PC-3 (cell line): Measurements from ENCODE around the gene RBL1. TPM values are rescaled to one million over a fixed set of nuclear protein-coding genes. Genes with fewer than 3 reads are reported as not detected.

ENCODE experiments used
- ATAC-seq: fragments of 200-7000 bp; cut with Tn5 transposase; 2 replicates; pipeline ENCODE4 v1.9.1; 2020; ENCODE audit warnings: mild to moderate bottlenecking, moderate library complexity
- BruUV-seq: library from RNA; stranded (reverse); fragments of 400-500 nt; replicated peaks from 2 replicates; lab custom pipeline; 2021; lab: Mats Ljungman, UMichigan
- CTCF ChIA-PET: fragments of 300-600 bp; sonication (Branson Sonifier 250); formaldehyde crosslinking; loops from one replicate; lab custom pipeline; 2022; ENCODE audit warnings: antibody characterized with exemption; lab: Charles Lee
- POLR2A ChIA-PET: fragments of 300-600 bp; sonication (Branson Sonifier 250); formaldehyde crosslinking; loops from one replicate; lab custom pipeline; 2022; ENCODE audit warnings: antibody characterized with exemption; ENCODE audit not compliant: unreplicated experiment; lab: Charles Lee
- DNase-seq: peaks from one replicate; pipeline ENCODE4 v3.0.0-alpha.2; 2015
- H2AFZ ChIP-seq: fragments of 300-600 bp; sonication (generic); 2 replicates; pipeline ENCODE4 v1.6.0; 2016; ENCODE audit warnings: antibody characterized with exemption, low read length
- H3F3A ChIP-seq: fragments of 300-600 bp; sonication (generic); one replicate; pipeline ENCODE4 v1.6.0; 2017; ENCODE audit warnings: antibody characterized with exemption, low read length, control low read depth, mild to moderate bottlenecking; ENCODE audit not compliant: unreplicated experiment
- H3K27ac ChIP-seq: fragments of 300-600 bp; sonication (generic); 2 replicates; pipeline ENCODE4 v1.5.1; 2016; ENCODE audit warnings: mild to moderate bottlenecking, low read length
- H3K27me3 ChIP-seq: fragments of 300-600 bp; sonication (generic); 2 replicates; pipeline ENCODE4 v1.6.1; 2016; ENCODE audit warnings: low read length, mixed read lengths
- H3K36me3 ChIP-seq: fragments of 300-600 bp; sonication (generic); 2 replicates; pipeline ENCODE4 v1.6.1; 2016; ENCODE audit warnings: low read depth, mixed run types, low read length, mixed read lengths
- H3K4me1 ChIP-seq: fragments of 300-600 bp; sonication (generic); 2 replicates; pipeline ENCODE4 v1.5.1; 2016; ENCODE audit warnings: low read length; ENCODE audit not compliant: insufficient read depth
- H3K4me2 ChIP-seq: fragments of 300-600 bp; sonication (generic); 2 replicates; pipeline ENCODE4 v1.6.0; 2016; ENCODE audit warnings: low read length
- H3K4me3 ChIP-seq: fragments of 300-600 bp; sonication (generic); 2 replicates; pipeline ENCODE4 v1.5.1; 2016; ENCODE audit warnings: mild to moderate bottlenecking, low read length, mixed read lengths
- H3K79me2 ChIP-seq: fragments of 300-600 bp; sonication (generic); 2 replicates; pipeline ENCODE4 v1.6.1; 2017; ENCODE audit warnings: low read length, mixed read lengths
- H3K9ac ChIP-seq: fragments of 300-600 bp; sonication (generic); 2 replicates; pipeline ENCODE4 v1.6.0; 2016; ENCODE audit warnings: mild to moderate bottlenecking, low read length
- H3K9me2 ChIP-seq: fragments of 300-600 bp; sonication (generic); replicated peaks from 2 replicates; pipeline ENCODE4 v1.6.1; 2016; ENCODE audit warnings: mixed run types, low read length, mixed read lengths
- H3K9me3 ChIP-seq: fragments of 300-600 bp; sonication (generic); 2 replicates; pipeline ENCODE4 v1.6.1; 2016; ENCODE audit warnings: low read length, mixed read lengths
- H4K20me1 ChIP-seq: fragments of 300-600 bp; sonication (generic); 2 replicates; pipeline ENCODE4 v1.6.1; 2016; ENCODE audit warnings: low read length, mixed read lengths
- CTCF ChIP-seq: fragments of 300-600 bp; sonication (generic); conservative IDR thresholded peaks from 2 replicates; pipeline ENCODE4 v1.5.1; 2017; ENCODE audit warnings: antibody characterized with exemption, low read depth, mild to moderate bottlenecking, low read length
- EZH2 ChIP-seq: fragments of 300-600 bp; sonication (generic); IDR thresholded peaks from one replicate; pipeline ENCODE4 v1.6.1; 2017; ENCODE audit warnings: antibody characterized with exemption, mild to moderate bottlenecking, low read length; ENCODE audit not compliant: unreplicated experiment
- EZH2phosphoT487 ChIP-seq: fragments of 300-600 bp; sonication (generic); IDR thresholded peaks from 2 replicates; pipeline ENCODE4 v1.6.1; 2018; ENCODE audit warnings: mild to moderate bottlenecking, antibody characterized with exemption, low read length, borderline replicate concordance
- intact Hi-C: fragments of 100-400 bp; cut with micrococcal nuclease; formaldehyde crosslinking; loops from 2 replicates; pipeline ENCODE4 v1.9.0; 2023
- total RNA-seq: library from RNA; depleted of rRNA; stranded (reverse); fragments of >200 nt; gene quantifications from 2 replicates; pipeline ENCODE4 v1.2.3, GENCODE V29; 2014

RBL1 gene
- total RNA-seq, 1 experiment from 2014 or later, result 41.1 TPM

GRCh38 chr20:37123441-37123840 lies 27.6 kb upstream of the RBL1 start:
- BruUV-seq, result no TSS peak
- ChIA-PET POLR2A (no interaction called here), CTCF (no interaction called here)
- ATAC-seq (no peak), DNase-seq (no peak)
- intact Hi-C loops, result no loop called here
- no peaks in the 10 kb centered on the region for H3K36me3 ChIP-seq
- H3K79me2 ChIP-seq, result no peaks in the 10 kb centered on the region
- no peaks in the 10 kb centered on the region for H3F3A ChIP-seq
- H3K9ac ChIP-seq, result no peak overlapping the region
- no peaks in the 10 kb centered on the region for H3K4me1 ChIP-seq
- no peak overlapping the region for H3K4me3 ChIP-seq
- no peak overlapping the region for H3K27ac ChIP-seq
- no peaks in the 10 kb centered on the region for H3K9me3 ChIP-seq
- no peaks in the 10 kb centered on the region for H3K27me3 ChIP-seq
- no peaks in the 10 kb centered on the region for H3K9me2 ChIP-seq
- H4K20me1 ChIP-seq, result no peaks in the 10 kb centered on the region
- H3K4me2 ChIP-seq, result no peak overlapping the region
- no peak for TF ChIP-seq CTCF
- no peak for TF ChIP-seq EZH2
- no peak for TF ChIP-seq EZH2phosphoT487
- H2AFZ ChIP-seq, result no peak overlapping the region

GRCh38 chr20:37120497-37120896 lies 24.7 kb upstream of the RBL1 start:
- no TSS peak for BruUV-seq
- Histone ChIP-seq H3K4me3 (no peak overlapping the region), H3K9me2 (no peaks in the 10 kb centered on the region), H3K79me2 (no peaks in the 10 kb centered on the region), H3K27me3 (no peaks in the 10 kb centered on the region), H4K20me1 (no peaks in the 10 kb centered on the region), H3K36me3 (no peaks in the 10 kb centered on the region), H3K4me2 (no peak overlapping the region), H3K27ac (no peak overlapping the region), H2AFZ (no peak overlapping the region), H3K9me3 (no peaks in the 10 kb centered on the region), H3K9ac (no peak overlapping the region), H3F3A (no peaks in the 10 kb centered on the region), H3K4me1 (no peaks in the 10 kb centered on the region)
- intact Hi-C loops, result no loop called here
- ChIA-PET CTCF (no interaction called here), POLR2A (no interaction called here)
- no peak for TF ChIP-seq EZH2phosphoT487
- TF ChIP-seq EZH2, result no peak
- DNase-seq (no peak), ATAC-seq (no peak)

- no peaks in the 10 kb centered on the region for H3K4me1 ChIP-seq
- H3K9me2 ChIP-seq, result no peaks in the 10 kb centered on the region
- no peak for TF ChIP-seq EZH2
- no peak for ATAC-seq
- ChIA-PET POLR2A (no interaction called here), CTCF (no interaction called here)
- no peak overlapping the region for H3K27ac ChIP-seq
- no peak for DNase-seq
- H4K20me1 ChIP-seq, result no peaks in the 10 kb centered on the region
- BruUV-seq, result no TSS peak
- intact Hi-C loops, result no loop called here
- H3K9ac ChIP-seq, result no peak overlapping the region
- no peaks in the 10 kb centered on the region for H3K36me3 ChIP-seq
- no peaks in the 10 kb centered on the region for H3K27me3 ChIP-seq
- H3K9me3 ChIP-seq, result no peaks in the 10 kb centered on the region
- H3K4me2 ChIP-seq, result no peak overlapping the region
- no peaks in the 10 kb centered on the region for H3K79me2 ChIP-seq
- H3F3A ChIP-seq, result no peaks in the 10 kb centered on the region
- no peak overlapping the region for H2AFZ ChIP-seq
- no peak overlapping the region for H3K4me3 ChIP-seq
Measured at GRCh38 chr20:37119356-37120036, 23.7 kb upstream of the RBL1 start.

GRCh38 chr20:37114012-37114411 lies 18.2 kb upstream of the RBL1 start:
- ChIA-PET POLR2A (no interaction called here), CTCF (no interaction called here)

More at GRCh38 chr20:37114012-37114411, 18.2 kb upstream of the RBL1 start:
- no peaks in the 10 kb centered on the region for H4K20me1 ChIP-seq
- no peak for DNase-seq
- no peak overlapping the region for H3K4me2 ChIP-seq
- no peak overlapping the region for H2AFZ ChIP-seq
- no peak overlapping the region for H3K27ac ChIP-seq
- intact Hi-C loops, result no loop called here
- no peaks in the 10 kb centered on the region for H3K4me1 ChIP-seq
- H3K36me3 ChIP-seq, result no peaks in the 10 kb centered on the region
- no peaks in the 10 kb centered on the region for H3K79me2 ChIP-seq
- no peaks in the 10 kb centered on the region for H3F3A ChIP-seq
- no peaks in the 10 kb centered on the region for H3K9me3 ChIP-seq
- no peaks in the 10 kb centered on the region for H3K9me2 ChIP-seq
- BruUV-seq, result no TSS peak
- no peak for ATAC-seq
- H3K4me3 ChIP-seq, result no peak overlapping the region
- TF ChIP-seq EZH2 (no peak), EZH2phosphoT487 (no peak), CTCF (no peak)
- no peaks in the 10 kb centered on the region for H3K27me3 ChIP-seq
- H3K9ac ChIP-seq, result no peak overlapping the region
